HepG2 (cell line): ENCODE data around the gene SDR42E2. TPM values are rescaled to one million over a fixed set of nuclear protein-coding genes. Genes with fewer than 3 reads are reported as not detected.
A peak's percentile ranks its signal among the peaks of the same experiment; 100 is the strongest.

Experiments used
- ATAC-seq: fragments of 200-7000 bp; cut with Tn5 transposase; 3 replicates; pipeline ENCODE4 v1.9.1; 2020; ENCODE audit warnings: mild to moderate bottlenecking, moderate library complexity
- BruUV-seq: library from RNA; stranded (reverse); fragments of 400-500 nt; replicated peaks from 2 replicates; lab custom pipeline; 2021; lab: Mats Ljungman, UMichigan
- CTCF ChIA-PET: fragments of 300-600 bp; formaldehyde crosslinking; extraction: SDS; loops from one replicate; lab custom pipeline; 2021; ENCODE audit warnings: low total read pairs, inconsistent platforms, low intra/inter-chr PET ratio; lab: Yijun Ruan, JAX
- POLR2A ChIA-PET: fragments of 350-600 bp; sonication (Branson Sonifier 250); formaldehyde crosslinking; loops from one replicate; lab custom pipeline; 2020; ENCODE audit warnings: antibody characterized with exemption, inconsistent platforms; lab: Yijun Ruan, JAX
- DNase-seq: peaks from one replicate; pipeline ENCODE4 v3.0.0-alpha.2; 2015; ENCODE audit warnings: low spot score
- FAIRE-seq: peaks from 3 replicates; lab custom pipeline; 2011; peaks lifted over from hg19 to GRCh38; lab: Jason Lieb, UNC
- H2AFZ ChIP-seq: one replicate; pipeline ENCODE4 v1.6.1; 2011; ENCODE audit warnings: low read length, inconsistent platforms
- H3K27ac ChIP-seq: fragments of 300-600 bp; 3 replicates; pipeline ENCODE4 v1.8.0; 2011; ENCODE audit warnings: mixed run types, mild to moderate bottlenecking, mixed read lengths, low read length, inconsistent platforms; ENCODE audit not compliant: insufficient read depth; ENCODE audit errors: extremely low read length
- H3K27me3 ChIP-seq, 2 experiments: fragments of 200-600 bp in 1 of 2; 2 replicates in 1 of 2; 3 replicates in 1 of 2; pipeline versions ENCODE4 v1.6.0 to v1.8.0; 2011; ENCODE audit warnings: low read length in 2 of 2, mild to moderate bottlenecking in 2 of 2, moderate library complexity in 2 of 2, inconsistent platforms in 1 of 2; ENCODE audit not compliant: insufficient read depth in 2 of 2, control insufficient read depth in 1 of 2
- H3K36me3 ChIP-seq, 2 experiments: fragments of 200-600 bp in 1 of 2; replicated peaks in 1 of 2; 2 replicates in 1 of 2; 3 replicates in 1 of 2; pipeline versions ENCODE4 v1.5.1 to v1.8.0; 2011; ENCODE audit warnings: low read length in 2 of 2, inconsistent platforms in 1 of 2; ENCODE audit not compliant: insufficient read depth in 2 of 2, control insufficient read depth in 1 of 2
- H3K4me1 ChIP-seq: 2 replicates; pipeline ENCODE4 v1.5.1; 2012; ENCODE audit warnings: low read length, inconsistent platforms; ENCODE audit not compliant: insufficient read depth
- H3K4me2 ChIP-seq: 2 replicates; pipeline ENCODE4 v1.6.0; 2011; ENCODE audit warnings: low read depth, low read length, inconsistent platforms
- H3K4me3 ChIP-seq, 3 experiments: fragments of 200-600 bp in 1 of 3; sonication (generic), shearing (Covaris generic) in 1 of 3; replicated peaks in 1 of 3; 2 replicates each; pipeline ENCODE4 v1.5.1; 2011 to 2016; ENCODE audit warnings: low read length in 3 of 3, inconsistent platforms in 2 of 3, low read depth in 2 of 3, mild to moderate bottlenecking in 2 of 3, control low read depth in 1 of 3, mixed read lengths in 1 of 3; ENCODE audit not compliant: insufficient read depth in 1 of 3
- H3K79me2 ChIP-seq: one replicate; pipeline ENCODE4 v1.6.1; 2011; ENCODE audit warnings: low read length, inconsistent platforms; ENCODE audit not compliant: insufficient read depth
- H3K9ac ChIP-seq: 2 replicates; pipeline ENCODE4 v1.6.0; 2011; ENCODE audit warnings: mild to moderate bottlenecking, low read depth, low read length, inconsistent platforms; ENCODE audit not compliant: insufficient read depth
- H3K9me3 ChIP-seq: 2 replicates; pipeline ENCODE4 v1.5.1; 2012; ENCODE audit warnings: mild to moderate bottlenecking, low read length
- H4K20me1 ChIP-seq: 2 replicates; pipeline ENCODE4 v1.6.0; 2011; ENCODE audit warnings: inconsistent platforms, mild to moderate bottlenecking, low read length, moderate library complexity; ENCODE audit not compliant: insufficient read depth
- ATF2 ChIP-seq: sonication (generic); formaldehyde crosslinking; IDR thresholded peaks from 2 replicates; pipeline ENCODE4 v1.4.0; 2020; ENCODE audit warnings: missing genetic modification reagents
- CAMTA2 ChIP-seq: sonication (generic); formaldehyde crosslinking; IDR thresholded peaks from 2 replicates; pipeline ENCODE4 v1.4.0; 2020; ENCODE audit warnings: mild to moderate bottlenecking, missing genetic modification reagents, borderline replicate concordance
- DBP ChIP-seq: sonication (generic); formaldehyde crosslinking; IDR thresholded peaks from 2 replicates; pipeline ENCODE4 v1.4.0; 2020; ENCODE audit warnings: missing genetic modification reagents; ENCODE audit errors: not compliant biosample characterization
- EP300 ChIP-seq, 3 experiments: sonication (generic) in 1 of 3; formaldehyde crosslinking in 1 of 3; IDR thresholded peaks; 2 replicates each; pipeline versions ENCODE4 v1.5.1 to v1.6.1; 2011 to 2020; ENCODE audit warnings: low read depth in 2 of 3, low read length in 2 of 3, borderline replicate concordance in 1 of 3, improper control_type of control experiment in 1 of 3, mild to moderate bottlenecking in 1 of 3, missing genetic modification reagents in 1 of 3, moderate library complexity in 1 of 3
- FOXP4 ChIP-seq: sonication (generic); formaldehyde crosslinking; IDR thresholded peaks from 2 replicates; pipeline ENCODE4 v1.4.0; 2020; ENCODE audit warnings: missing genetic modification reagents
- GZF1 ChIP-seq: sonication (generic); formaldehyde crosslinking; IDR thresholded peaks from 2 replicates; pipeline ENCODE4 v1.5.1; 2020; ENCODE audit warnings: mild to moderate bottlenecking, missing genetic modification reagents
- KDM5B ChIP-seq: sonication (generic); formaldehyde crosslinking; IDR thresholded peaks from 2 replicates; pipeline ENCODE4 v1.4.0; 2020; ENCODE audit warnings: missing genetic modification reagents, mild to moderate bottlenecking, borderline replicate concordance
- MED8 ChIP-seq: sonication (generic); formaldehyde crosslinking; IDR thresholded peaks from 2 replicates; pipeline ENCODE4 v1.8.1; 2023; ENCODE audit warnings: mild to moderate bottlenecking, missing genetic modification reagents; ENCODE audit not compliant: insufficient replicate concordance
- POLR2AphosphoS5 ChIP-seq: IDR thresholded peaks from 2 replicates; pipeline ENCODE4 v1.6.1; 2012; ENCODE audit warnings: low read depth, low read length
- RFXAP ChIP-seq: sonication (generic); formaldehyde crosslinking; IDR thresholded peaks from 2 replicates; pipeline ENCODE4 v1.4.0; 2020; ENCODE audit warnings: missing genetic modification reagents, borderline replicate concordance
- ZFP82 ChIP-seq: sonication (generic); formaldehyde crosslinking; IDR thresholded peaks from 2 replicates; pipeline ENCODE4 v1.5.1; 2020; ENCODE audit warnings: mild to moderate bottlenecking, missing genetic modification reagents, borderline replicate concordance
- ZKSCAN1 ChIP-seq: fragments of 150-350 bp; IDR thresholded peaks from 2 replicates; pipeline ENCODE4 v1.6.1; 2014; ENCODE audit warnings: low read length
- ZNF547 ChIP-seq: sonication (generic); formaldehyde crosslinking; IDR thresholded peaks from 2 replicates; pipeline ENCODE4 v1.5.1; 2020; ENCODE audit warnings: mild to moderate bottlenecking, missing genetic modification reagents
- ZNF576 ChIP-seq: sonication (generic); formaldehyde crosslinking; IDR thresholded peaks from 2 replicates; pipeline ENCODE4 v1.4.0; 2020; ENCODE audit warnings: mild to moderate bottlenecking, missing genetic modification reagents
- ZSCAN25 ChIP-seq: sonication (generic); formaldehyde crosslinking; IDR thresholded peaks from 2 replicates; pipeline ENCODE4 v1.8.0; 2022; ENCODE audit warnings: mild to moderate bottlenecking, missing genetic modification reagents
- WGBS: methylation state at CpG from one replicate; pipeline ENCODE4 v1.1.6; 2017; ENCODE audit warnings: low lambda C conversion rate; 5-methylcytosine and 5-hydroxymethylcytosine counted together
- in situ Hi-C: cut with HindIII; loops from 2 replicates; pipeline ENCODE4 v1.10.0; 2017; ENCODE audit warnings: low pct_unique_long_range_greater_than_20kb; ENCODE audit not compliant: extremely low pct_ligation_motif_present
- intact Hi-C: fragments of 100-400 bp; cut with micrococcal nuclease; formaldehyde crosslinking; loops from one replicate; pipeline ENCODE4 v1.10.0; 2022; ENCODE audit not compliant: unreplicated experiment
- polyA plus RNA-seq, 8 experiments: library from polyadenylated mRNA; depleted of rRNA in 3 of 8; stranded (reverse) in 7 of 8; unstranded in 1 of 8; fragments of >200 nt; fragmentation: Illumina TruSeq in 4 of 8; extraction: Trizol in 4 of 8; gene quantifications; 2 replicates each; pipeline versions ENCODE4 v1.2.1 to v1.2.3, GENCODE V29; 2011 to 2016; ENCODE audit warnings: low read depth in 4 of 8, missing spikeins in 1 of 8, mixed read lengths in 1 of 8; ENCODE audit not compliant: insufficient read depth in 1 of 8
- total RNA-seq, 5 experiments: library from RNA; depleted of rRNA; stranded (reverse); fragments of >200 nt; fragmentation: Illumina TruSeq; extraction: Trizol; gene quantifications; 2 replicates each; pipeline ENCODE4 v1.2.3, GENCODE V29; 2016; ENCODE audit warnings: low read depth in 1 of 5

SDR42E2 gene
- total and polyA plus RNA-seq, 2 of the 13 experiments (the other 11 are each of a cell fraction or from before 2014, with no cell fraction given) = 0.05 to 0.11 TPM

GRCh38 chr16:22193063-22193411, 30.7 kb downstream of the SDR42E2 start (continued):
- TF ChIP-seq DBP (CRISPR knock-in tag) = no peak

- POLR2A ChIA-PET = interaction anchor here (7.3 kb wide), 1 partner anchor 103 kb away, joined by 68 read pairs; the partner anchor contains the start of gene POLR3E
- intact Hi-C loops (loop anchor here (1.0 to 5.0 kb wide), 2 partner anchors 102 to 177 kb away; partner anchors contain the start of genes CDR2 and POLR3E), in situ Hi-C loops (loop anchor here (5.0 kb wide), 1 partner anchor 102 kb away; the partner anchor contains the start of gene POLR3E)
- Histone ChIP-seq H2AFZ (no peak overlapping the region), H3K9me3 (no peaks in the 10 kb centered on the region), H3K36me3 (no peaks in the 10 kb centered on the region; a peak in 1 of 5 replicates), H3K4me2 (peak overlapping the region; percentile 30; the same call in 1 of the 2 replicates), H3K9ac (no peak overlapping the region), H3K79me2 (no peaks in the 10 kb centered on the region), H3K4me3 (no peak overlapping the region), H3K27me3 (no peaks in the 10 kb centered on the region; a peak in 2 of 5 replicates), H3K4me1 (peaks cover 74% of the 10 kb centered on the region), H3K27ac (peak overlapping the region; percentile 0), H4K20me1 (no peaks in the 10 kb centered on the region)
- ATAC-seq = no peak
- CTCF ChIA-PET = interaction anchor here (1.3 to 2.5 kb wide), 4 partner anchors 11 to 106 kb away, joined by 3 to 20 read pairs (median 5); partner anchors contain the start of gene POLR3E
- no peak for FAIRE-seq
- DNase-seq = no peak
- 95% methylated on average over 9 of the region's 9 CpGs for WGBS
- BruUV-seq = no TSS peak
- TF ChIP-seq ZSCAN25 (CRISPR knock-in tag) = no peak
- no peak for TF ChIP-seq ATF2 (CRISPR knock-in tag)
- peak; percentile 33 for TF ChIP-seq MED8
- TF ChIP-seq ZNF576 (CRISPR knock-in tag) = no peak
- peak; percentile 83 for TF ChIP-seq ZKSCAN1
- peak; percentile 39; the same call in 1 of the 2 replicates for TF ChIP-seq GZF1
- 0 out of 2 replicates have a peak, but pooled peaks have one; percentile 1 for TF ChIP-seq KDM5B
- TF ChIP-seq RFXAP (CRISPR knock-in tag) = no peak
- no peak for TF ChIP-seq FOXP4 (CRISPR knock-in tag)
- no peak for TF ChIP-seq ZNF547 (CRISPR knock-in tag)
- 0 out of 2 replicates have a peak, but pooled peaks have one; percentile 45 for TF ChIP-seq CAMTA2 (CRISPR knock-in tag)
- TF ChIP-seq ZFP82 (CRISPR knock-in tag) = 0 out of 2 replicates have a peak, but pooled peaks have one; percentile 15
- no peak for TF ChIP-seq EP300 (IDR thresholded peaks at IDR 0.05; ENCODE audit: low read depth in 2 of 2, low read length in 2 of 2)
- TF ChIP-seq EP300 (CRISPR knock-in tag; IDR thresholded peaks at IDR 0.05; ENCODE audit: borderline replicate concordance) = no peak; the same call in 1 of the 2 replicates
- TF ChIP-seq POLR2AphosphoS5 = no peak
Observed at GRCh38 chr16:22194707-22195444, 32.6 kb downstream of the SDR42E2 start.
